NCI-H1105 (cell line): ENCODE data around the gene PARP12.

Experiments
- DNase-seq: peaks from one replicate; lab custom pipeline; 2025; lab: John Stamatoyannopoulos, UW

PARP12 gene

GRCh38 chr7:140014123-140014522 lies 48.6 kb downstream of the PARP12 start:
- no peak for DNase-seq

DNA sequence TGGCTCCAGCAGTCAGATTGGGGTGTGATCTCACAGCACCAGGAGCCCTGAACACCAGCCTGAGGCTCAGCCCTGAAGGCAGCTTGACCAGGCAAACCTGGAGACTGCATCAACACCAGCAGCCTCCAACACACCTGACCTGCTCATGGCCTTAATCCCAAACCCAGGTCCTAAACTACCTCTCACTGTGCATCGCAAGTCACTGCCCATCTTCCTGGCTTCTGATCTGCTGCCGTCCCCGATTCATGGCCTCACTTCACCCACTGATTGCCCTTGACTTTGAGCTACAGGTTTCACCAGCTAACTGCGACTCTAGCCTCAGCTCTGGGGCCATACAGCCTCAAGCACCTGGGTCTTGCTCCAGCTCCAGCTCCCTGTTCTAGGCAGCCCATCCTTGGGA lies 49.1 kb downstream of the PARP12 start:
- no peak for DNase-seq

DNA sequence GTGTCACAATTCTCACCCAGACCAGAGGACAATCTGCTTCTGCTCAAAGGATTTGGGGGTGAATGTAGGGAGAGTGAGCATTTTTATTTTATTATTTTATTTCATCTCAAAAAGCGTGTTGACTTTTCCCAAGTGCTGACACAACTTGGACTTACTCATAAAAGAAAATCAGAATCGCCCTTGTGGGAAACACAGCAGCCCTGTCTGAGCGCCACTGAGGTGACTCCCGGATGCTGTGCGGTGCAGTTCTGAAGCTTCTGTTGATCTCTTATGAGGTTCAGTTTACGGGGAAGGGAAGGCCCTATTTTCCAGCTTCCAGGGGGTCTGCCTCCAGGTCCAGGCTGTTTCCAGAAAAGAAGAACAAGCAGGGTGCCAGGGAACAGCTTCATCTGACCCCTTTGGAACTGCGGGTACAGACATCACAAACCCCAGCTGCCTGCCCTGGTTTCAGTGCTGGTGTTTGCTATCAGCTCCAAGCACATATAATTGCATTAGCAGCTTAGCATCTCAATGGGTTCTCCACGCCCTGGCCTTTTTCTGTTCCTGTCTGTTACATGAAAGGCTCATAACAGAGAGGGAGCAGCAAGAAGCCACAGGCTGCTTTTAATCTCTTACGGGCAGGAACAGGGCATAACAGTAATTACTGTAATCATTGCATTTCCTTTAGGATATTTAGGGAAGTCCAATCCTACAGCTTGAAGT lies 52.4 kb downstream of the PARP12 start:
- DNase-seq, result no peak

- DNase-seq, result no peak
These were observed 53.0 kb downstream of the PARP12 start for GRCh38 chr7:140009735-140010134.

GRCh38 chr7:140008755-140009610 lies 53.8 kb downstream of the PARP12 start:
- DNase-seq, result no peak

- DNase-seq, result no peak
These were observed 55.6 kb downstream of the PARP12 start for GRCh38 chr7:140007051-140007690.

GRCh38 chr7:140006600-140006999 lies 56.2 kb downstream of the PARP12 start:
- DNase-seq, result no peak

- no peak for DNase-seq
These were observed 56.8 kb downstream of the PARP12 start for GRCh38 chr7:140005754-140006503.

DNA sequence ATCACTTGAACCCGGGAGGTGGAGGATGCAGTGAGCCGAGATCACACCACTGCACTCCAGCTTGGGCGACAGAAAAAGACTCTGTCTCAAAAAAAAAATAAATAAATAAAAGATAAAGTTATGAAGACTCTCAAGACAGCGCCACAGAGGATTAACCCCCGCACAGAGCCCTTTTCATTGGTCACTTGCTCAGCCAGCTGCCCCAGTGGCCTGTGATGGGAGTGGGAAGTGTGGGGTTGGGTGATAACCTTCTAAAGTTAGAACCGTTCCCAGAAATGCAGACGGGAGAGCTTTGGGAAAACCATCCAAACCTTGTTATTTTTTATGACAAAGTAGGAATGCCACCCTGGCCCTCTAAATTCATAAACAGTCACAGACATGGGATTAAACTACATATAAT lies 57.4 kb downstream of the PARP12 start:
- DNase-seq, result no peak

DNA sequence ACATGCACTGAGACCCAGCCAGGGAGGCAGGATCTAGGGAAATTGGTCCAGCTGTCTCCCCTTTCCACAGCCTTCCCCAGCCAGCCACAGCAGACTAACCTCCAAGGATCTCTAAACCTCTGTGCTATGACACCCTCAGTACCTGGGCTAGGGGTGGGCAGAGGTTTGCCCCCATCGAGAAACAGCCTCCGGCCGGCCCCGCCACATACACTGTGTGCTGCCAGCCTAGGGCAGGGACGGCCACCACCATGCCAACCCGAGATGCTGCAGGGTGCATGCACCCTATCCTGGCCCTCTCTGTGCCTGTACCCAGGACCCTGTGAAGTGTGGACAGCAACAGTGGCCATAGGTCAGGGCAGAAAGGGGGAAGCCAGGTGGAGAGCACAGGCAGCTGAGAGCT lies 58.1 kb downstream of the PARP12 start:
- no peak for DNase-seq

- DNase-seq, result no peak
These were observed 58.8 kb downstream of the PARP12 start for GRCh38 chr7:140003913-140004382.

DNA sequence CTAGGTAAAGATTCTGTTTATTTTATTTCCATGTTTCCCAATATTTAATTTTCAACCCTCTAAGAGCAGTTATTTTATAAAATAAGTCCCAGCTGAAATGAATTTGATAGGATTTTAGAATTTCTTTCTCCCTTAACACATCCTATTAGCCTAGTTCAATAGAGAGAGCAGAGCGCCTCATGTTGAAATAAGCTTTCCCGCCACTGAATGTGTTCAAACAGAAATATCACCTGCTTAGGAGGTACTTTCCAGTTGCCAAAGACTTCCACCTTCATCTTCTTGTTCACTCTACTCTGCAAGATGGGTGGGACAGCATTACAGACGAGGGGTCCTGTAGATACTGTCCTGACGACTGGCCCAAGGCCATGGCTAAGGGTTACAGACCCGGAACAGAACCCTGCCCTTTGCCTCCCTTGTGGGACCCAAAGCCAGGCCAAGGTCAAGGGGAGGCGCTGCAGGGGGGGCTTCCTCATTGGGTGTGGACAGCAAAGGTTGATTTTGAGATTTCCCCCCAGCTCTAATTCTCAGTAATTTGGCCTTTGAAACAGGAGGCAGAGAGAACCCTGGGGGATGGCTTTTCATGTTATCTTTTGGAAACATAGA lies 62.0 kb downstream of the PARP12 start:
- no peak for DNase-seq

GRCh38 chr7:139999516-139999915 lies 63.2 kb downstream of the PARP12 start:
- DNase-seq, result no peak

DNA sequence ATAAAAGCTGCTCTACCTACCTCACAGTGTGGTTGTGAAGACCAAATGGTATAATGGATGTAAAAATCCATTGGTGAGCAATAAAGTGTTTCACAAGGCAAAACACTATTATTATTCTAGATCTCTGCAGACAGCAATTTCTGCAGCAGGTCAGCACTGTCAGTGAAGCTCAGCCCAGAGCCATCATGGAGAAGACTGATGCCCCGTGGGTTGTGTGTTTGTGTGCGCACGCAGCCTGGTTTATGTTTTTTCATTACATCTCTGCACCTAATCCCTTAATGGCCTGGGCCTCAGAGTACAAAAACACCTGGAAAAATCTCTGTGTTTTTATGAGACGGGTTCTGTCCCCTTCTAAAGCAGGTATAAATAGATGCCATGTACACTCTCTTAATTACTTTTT lies 64.2 kb downstream of the PARP12 start:
- no peak for DNase-seq

DNA sequence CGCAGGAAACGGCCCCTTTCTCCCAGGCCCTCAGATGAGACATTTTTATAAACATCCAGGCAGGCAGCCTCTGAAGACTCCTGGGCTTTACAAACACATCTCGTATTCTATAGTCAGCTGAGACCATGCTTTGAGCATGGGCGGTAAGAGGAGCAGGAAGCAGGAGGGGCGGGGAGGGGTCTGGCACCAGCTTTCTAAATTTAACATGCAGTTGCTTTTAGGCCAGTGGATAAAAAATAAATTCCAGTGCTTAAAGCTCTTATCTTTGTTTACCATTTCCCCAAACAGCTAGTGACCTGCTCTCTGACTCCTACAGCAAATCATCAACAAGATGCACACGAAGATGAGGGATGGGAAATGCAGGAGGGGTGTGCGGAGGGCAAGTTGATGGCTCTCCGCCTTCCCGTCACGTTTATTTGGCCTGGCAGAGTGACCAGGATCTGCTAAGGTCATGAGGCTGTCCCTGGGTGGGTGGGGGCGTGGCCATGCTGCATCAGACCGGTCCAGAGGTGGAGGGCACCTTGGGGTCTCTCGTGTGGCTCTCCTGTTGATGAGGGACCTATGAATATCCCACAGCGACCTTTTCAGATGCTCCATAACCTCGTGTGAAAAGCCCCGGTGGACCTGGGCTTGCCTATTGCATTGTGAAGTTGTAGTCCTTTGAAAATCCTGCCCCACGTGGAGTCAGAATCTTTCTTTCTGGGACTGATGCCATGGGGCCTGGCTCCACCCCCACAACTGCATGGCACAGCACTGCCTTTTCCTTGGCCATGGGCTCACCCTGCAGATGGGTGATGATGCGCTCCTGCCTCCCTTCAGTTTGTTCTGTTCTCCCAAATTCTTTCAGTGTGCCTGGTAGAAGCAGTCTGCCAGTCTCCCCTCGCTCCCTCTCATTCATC lies 67.5 kb downstream of the PARP12 start:
- DNase-seq, result no peak

DNA sequence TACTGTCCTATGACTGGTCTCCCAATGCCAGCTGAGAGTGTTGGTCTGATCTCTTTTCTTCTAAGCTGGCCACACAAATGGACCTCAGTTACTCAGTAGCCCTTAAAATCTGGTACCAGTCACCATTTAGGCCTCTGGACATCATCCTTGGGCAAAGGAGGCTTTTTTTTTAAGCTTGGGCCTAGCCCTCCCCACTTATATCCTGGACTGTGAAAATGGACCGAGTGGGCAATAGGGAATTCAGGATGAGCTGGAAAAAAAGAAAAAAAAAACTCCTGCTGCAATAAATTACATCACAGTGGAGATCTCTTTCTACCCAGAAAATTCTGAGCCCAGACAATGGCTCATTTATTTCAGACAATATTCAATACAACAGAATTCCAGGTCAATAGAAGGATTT lies 68.4 kb downstream of the PARP12 start:
- no peak for DNase-seq

DNA sequence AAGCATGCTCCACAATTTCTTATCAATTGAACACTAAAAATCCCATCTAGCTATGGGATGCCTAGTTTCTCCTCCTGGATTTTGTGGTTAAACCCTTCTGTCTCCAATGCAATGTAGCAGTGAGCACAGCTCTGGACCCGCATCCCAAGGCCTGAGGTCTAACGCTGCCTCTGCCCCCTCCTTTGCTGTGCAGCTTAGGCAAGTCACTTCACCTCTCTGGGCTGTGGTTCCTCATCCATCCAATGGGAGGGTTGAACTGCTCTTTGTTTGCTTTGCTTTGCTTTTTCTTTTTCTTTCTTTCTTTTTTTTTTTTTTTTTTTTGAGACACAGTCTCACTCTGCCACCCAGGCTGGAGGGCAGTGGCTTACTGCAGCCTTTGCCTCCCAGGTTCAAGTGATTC lies 69.2 kb downstream of the PARP12 start:
- no peak for DNase-seq

DNA sequence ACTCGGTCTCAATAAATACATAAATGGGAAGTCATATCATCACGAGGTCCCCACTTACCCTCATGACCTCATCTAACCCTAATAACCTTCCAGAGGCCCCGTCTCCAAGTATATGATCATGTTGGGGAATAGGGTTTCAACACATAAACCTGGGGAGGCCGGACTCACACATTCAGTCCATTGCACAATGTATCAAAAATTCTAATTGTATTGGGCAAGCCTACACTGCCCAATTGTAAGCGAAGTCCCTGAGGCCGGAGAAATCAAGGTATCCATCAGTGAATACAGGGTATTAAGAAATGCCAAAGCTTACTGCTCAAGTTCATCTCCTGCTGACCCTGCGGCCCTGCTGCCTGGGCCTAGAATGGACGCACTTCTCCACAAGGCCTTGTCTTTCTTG lies 69.6 kb downstream of the PARP12 start:
- no peak for DNase-seq

- DNase-seq, result no peak
These were observed 70.3 kb downstream of the PARP12 start for GRCh38 chr7:139992353-139993044.

DNA sequence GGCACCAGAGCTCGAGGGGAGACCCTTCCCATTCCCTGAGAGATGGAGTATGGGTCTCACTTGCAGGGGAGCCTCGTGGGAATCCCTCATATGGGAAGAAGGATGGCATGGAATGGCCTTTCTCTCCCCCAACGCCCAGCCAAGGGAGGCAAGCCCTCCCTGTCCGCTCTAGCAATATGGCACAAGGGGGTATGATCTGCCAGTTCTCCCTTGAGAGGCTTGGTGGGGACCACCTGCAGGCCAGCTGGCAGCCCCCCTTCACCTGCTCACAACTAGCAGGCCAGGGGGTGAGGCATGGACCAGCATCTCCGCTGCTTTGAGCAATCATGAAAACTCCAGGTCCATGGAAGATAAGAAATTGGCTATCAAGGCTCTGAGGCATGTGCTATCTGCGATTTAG lies 70.8 kb downstream of the PARP12 start:
- no peak for DNase-seq
